Measurements from ENCODE around the gene TFB1M.

DNA sequence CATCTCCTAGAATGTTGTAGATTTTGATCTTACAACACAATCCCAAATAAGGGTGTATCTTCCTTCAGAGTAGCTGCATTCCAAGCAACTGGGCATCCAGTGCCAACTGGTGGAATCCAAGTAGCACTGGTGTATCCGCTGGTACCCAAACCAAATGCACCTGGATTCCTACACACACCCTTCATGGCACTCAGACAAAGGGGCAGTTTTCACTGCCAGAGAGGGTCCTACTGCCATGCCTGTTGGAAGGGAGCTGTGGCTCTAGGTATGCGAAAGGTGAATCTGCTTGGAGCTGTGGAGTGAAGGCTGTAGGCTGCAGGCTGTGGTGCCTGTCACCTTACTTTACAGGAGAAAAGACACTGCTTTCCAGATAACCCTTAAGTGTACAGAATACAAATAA, 67.5 kb downstream of the TFB1M start:
- TF ChIP-seq, protein P1, sequence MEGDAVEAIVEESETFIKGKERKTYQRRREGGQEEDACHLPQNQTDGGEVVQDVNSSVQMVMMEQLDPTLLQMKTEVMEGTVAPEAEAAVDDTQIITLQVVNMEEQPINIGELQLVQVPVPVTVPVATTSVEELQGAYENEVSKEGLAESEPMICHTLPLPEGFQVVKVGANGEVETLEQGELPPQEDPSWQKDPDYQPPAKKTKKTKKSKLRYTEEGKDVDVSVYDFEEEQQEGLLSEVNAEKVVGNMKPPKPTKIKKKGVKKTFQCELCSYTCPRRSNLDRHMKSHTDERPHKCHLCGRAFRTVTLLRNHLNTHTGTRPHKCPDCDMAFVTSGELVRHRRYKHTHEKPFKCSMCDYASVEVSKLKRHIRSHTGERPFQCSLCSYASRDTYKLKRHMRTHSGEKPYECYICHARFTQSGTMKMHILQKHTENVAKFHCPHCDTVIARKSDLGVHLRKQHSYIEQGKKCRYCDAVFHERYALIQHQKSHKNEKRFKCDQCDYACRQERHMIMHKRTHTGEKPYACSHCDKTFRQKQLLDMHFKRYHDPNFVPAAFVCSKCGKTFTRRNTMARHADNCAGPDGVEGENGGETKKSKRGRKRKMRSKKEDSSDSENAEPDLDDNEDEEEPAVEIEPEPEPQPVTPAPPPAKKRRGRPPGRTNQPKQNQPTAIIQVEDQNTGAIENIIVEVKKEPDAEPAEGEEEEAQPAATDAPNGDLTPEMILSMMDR (IDR thresholded peaks at IDR 0.05): no peak
- TF ChIP-seq ZFX (IDR thresholded peaks at IDR 0.05; ENCODE audit: borderline replicate concordance): no peak

Measured in 22Rv1 (cell line).